Stimulated activated naive B cell treated with anti-CD40 and anti-IgM and Interleukin-4, amounts not matched to agents 10 μg/mL and 1 μg/mL and 100 μg/mL, for 72 hours (primary cell): ENCODE results near the gene HMSD.

Source experiments
- ATAC-seq, 2 donors: fragments of 150-1000 bp; cut with Tn5 transposase; replicated peaks; 2 replicates each; pipeline ENCODE4 v1.10.0; 2021; ENCODE audit warnings: moderate library complexity in 1 of 2
- DNase-seq: peaks from one replicate; pipeline ENCODE4 v3.0.0; 2021
- H3K27ac Mint-ChIP-seq: one replicate; pipeline ENCODE4 v1.8.0; 2022; ENCODE audit warnings: mild to moderate bottlenecking, mixed read lengths
- H3K27me3 Mint-ChIP-seq, 2 donors: one replicate each; pipeline ENCODE4 v1.8.0; 2022; ENCODE audit warnings: mixed read lengths in 2 of 2
- H3K36me3 Mint-ChIP-seq, 2 donors: one replicate each; pipeline ENCODE4 v1.8.0; 2022; ENCODE audit warnings: mixed read lengths in 2 of 2, mild to moderate bottlenecking in 1 of 2
- H3K4me1 Mint-ChIP-seq, 2 donors: one replicate each; pipeline ENCODE4 v1.8.0; 2022; ENCODE audit warnings: mixed read lengths in 2 of 2, mild to moderate bottlenecking in 1 of 2
- H3K4me3 Mint-ChIP-seq, 2 donors: one replicate each; pipeline ENCODE4 v1.8.0; 2022; ENCODE audit warnings: mild to moderate bottlenecking in 2 of 2, mixed read lengths in 2 of 2, moderate library complexity in 1 of 2
- H3K9me3 Mint-ChIP-seq, 2 donors: one replicate each; pipeline ENCODE4 v1.8.0; 2022; ENCODE audit warnings: mixed read lengths in 2 of 2, mild to moderate bottlenecking in 1 of 2

The HMSD gene

DNA sequence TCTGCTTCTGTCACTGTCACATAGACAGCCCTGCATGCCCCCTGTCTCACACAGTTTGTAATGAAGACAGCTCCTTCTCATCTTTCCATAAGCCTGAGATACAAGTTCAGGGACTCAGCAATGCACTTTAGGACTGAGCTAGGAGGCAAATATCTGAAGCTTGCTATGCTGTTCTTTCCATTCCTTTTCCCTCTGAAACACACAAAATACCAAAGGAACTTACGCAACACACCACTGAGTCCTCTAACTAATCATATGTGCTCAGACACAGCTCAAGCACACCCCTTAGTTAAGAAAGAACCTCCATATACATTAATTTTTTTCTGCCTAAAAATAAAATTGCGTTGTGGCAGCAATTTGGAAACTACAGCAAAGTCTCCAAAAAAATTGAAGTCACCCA lies 38.6 kb downstream of the HMSD start:
- Mint-ChIP-seq H3K9me3 (no peaks in the 10 kb centered on the region), H3K27me3 (no peaks in the 10 kb centered on the region), H3K27ac (no peak overlapping the region), H3K4me3 (no peak overlapping the region), H3K36me3 (peaks cover 14 to 23% of the 10 kb centered on the region in 2 donors), H3K4me1 (no peaks in the 10 kb centered on the region)
- DNase-seq: no peak
- no peak for ATAC-seq

DNA sequence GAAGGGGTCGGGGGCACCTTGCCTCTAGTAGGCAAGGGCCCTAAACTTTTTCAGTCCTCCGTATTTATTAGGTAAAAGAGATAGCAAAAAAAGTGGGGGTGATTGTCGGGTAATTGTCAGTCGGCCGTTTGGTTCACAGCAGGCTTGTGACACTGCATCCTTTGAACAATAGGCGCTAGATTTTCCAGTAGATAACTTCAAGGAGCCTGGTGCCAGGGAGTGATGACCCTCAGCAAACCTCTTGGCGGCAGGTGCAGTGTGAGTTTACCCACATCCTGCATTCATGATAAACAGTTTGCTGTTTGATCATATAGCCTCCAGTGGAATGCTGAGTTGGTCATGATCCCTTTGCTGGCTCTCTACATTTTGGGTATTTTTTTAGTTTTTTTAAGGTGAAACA lies 43.6 kb downstream of the HMSD start:
- no peaks in the 10 kb centered on the region for H3K27me3 Mint-ChIP-seq
- no peak overlapping the region for H3K27ac Mint-ChIP-seq
- no peak overlapping the region for H3K4me3 Mint-ChIP-seq

DNA sequence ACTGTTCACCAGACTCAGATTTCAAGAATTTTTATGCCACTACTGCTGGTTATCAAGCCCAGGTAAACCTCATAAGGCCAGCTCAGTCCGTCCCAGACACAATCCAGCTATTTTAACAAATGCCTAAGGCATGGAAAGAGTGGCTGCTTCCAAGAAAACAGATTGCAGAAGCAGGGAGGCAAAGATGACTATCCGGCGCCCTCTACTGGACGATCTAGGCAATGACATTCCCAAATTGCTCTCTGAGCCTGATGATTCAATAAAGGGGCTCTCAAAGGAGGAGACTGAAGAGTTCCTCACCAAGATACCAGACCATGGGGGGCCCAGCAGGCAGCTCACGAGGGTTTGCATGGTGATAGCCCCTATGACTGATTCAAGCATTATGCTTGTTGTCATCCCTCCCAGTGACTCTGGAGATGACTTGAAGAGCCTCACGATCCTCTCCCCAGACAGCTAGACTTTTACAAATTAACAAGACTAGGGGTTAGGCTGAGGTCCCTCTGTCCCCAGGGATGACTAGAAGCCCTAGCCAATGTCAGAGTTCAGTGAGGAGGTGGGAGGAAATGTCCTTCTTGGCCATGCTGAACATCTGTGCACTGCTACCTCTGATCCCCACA lies 45.8 kb downstream of the HMSD start:
- Mint-ChIP-seq H3K4me1 (no peaks in the 10 kb centered on the region), H3K36me3 (peaks cover 15 to 24% of the 10 kb centered on the region in 2 donors), H3K27ac (no peak overlapping the region), H3K4me3 (no peak overlapping the region), H3K27me3 (no peaks in the 10 kb centered on the region), H3K9me3 (peaks cover 7 to 9% of the 10 kb centered on the region in 2 donors)
- DNase-seq: peak; percentile 23
- ATAC-seq: peak in 1 of 2 donors; percentile 42

More for the DNA sequence above, 43.6 kb downstream of the HMSD start:
- H3K4me1 Mint-ChIP-seq: no peaks in the 10 kb centered on the region
- H3K9me3 Mint-ChIP-seq: peaks cover 7 to 9% of the 10 kb centered on the region in 2 donors
- peaks cover 15 to 25% of the 10 kb centered on the region in 2 donors for H3K36me3 Mint-ChIP-seq
- ATAC-seq (no peak), DNase-seq (no peak)

DNA sequence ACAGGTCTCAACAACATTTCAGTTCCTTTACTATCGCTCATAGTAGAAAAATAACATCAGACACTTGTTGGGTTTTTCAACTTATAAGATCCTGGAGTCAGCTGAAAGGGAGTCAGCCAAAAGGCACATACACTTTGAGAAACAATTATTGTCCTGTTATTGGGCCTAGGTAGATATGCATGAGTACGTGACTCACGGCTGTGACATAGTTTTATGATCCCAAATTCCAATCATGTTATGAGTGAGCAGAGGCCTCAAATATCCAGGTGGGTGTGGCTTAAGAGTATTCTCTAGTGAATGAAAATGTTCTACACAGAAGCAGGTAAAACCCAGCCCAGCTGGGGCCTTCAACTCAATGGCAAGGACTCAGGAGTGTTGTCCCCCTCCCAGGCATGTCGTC lies 47.9 kb downstream of the HMSD start:
- Mint-ChIP-seq H3K9me3 (peaks cover 7 to 9% of the 10 kb centered on the region in 2 donors), H3K4me1 (no peaks in the 10 kb centered on the region), H3K36me3 (peaks cover 15 to 18% of the 10 kb centered on the region in 2 donors), H3K4me3 (no peak overlapping the region), H3K27me3 (peaks cover 0 to 4% of the 10 kb centered on the region in 2 donors), H3K27ac (no peak overlapping the region)
- no peak for ATAC-seq
- DNase-seq: no peak

DNA sequence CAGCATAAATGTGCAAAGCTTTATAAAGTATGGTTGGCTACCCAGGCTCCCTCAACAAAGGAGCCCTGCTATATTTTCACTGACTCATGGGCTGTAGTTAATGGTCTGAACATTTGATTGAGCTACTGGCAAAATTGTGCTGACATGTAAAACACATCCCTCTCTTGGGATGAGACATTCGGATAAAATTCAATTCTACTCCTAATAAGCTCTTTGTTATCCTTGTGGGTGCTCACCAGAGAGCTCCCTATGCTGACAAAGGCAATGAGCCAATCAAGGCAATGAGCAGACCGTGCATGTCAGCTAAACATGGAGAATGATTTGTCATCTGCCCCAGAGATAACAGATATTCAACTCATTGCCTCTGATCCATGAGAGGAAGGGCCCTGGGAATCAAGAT lies 48.5 kb downstream of the HMSD start:
- Mint-ChIP-seq H3K9me3 (peaks cover 7 to 9% of the 10 kb centered on the region in 2 donors), H3K27ac (no peak overlapping the region), H3K4me3 (no peak overlapping the region), H3K36me3 (peaks cover 13 to 18% of the 10 kb centered on the region in 2 donors), H3K4me1 (no peaks in the 10 kb centered on the region), H3K27me3 (peaks cover 0 to 8% of the 10 kb centered on the region in 2 donors)
- DNase-seq (no peak), ATAC-seq (no peak)

DNA sequence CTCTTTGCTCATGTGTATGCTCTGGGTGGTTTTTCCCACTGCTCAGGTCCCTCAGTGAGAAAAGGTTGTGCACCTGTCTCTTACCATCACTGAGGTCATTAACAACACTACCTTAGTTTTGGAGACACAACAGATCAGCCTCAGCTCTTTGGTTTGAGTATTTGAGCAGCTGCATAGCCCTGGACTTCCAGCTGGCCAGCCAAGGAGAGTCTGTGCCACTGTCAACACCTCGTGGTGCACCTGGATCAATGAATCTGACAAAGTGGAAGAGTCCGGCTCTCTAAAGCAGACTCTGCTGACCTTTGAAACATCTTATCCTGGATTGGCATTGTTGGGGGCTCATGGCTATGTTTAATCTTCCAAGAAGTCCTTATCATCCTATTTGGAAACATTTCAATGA lies 50.8 kb downstream of the HMSD start:
- Mint-ChIP-seq H3K36me3 (peaks cover 14 to 17% of the 10 kb centered on the region in 2 donors), H3K4me1 (no peaks in the 10 kb centered on the region), H3K4me3 (no peak overlapping the region), H3K27ac (no peak overlapping the region), H3K27me3 (peaks cover 9 to 16% of the 10 kb centered on the region in 2 donors), H3K9me3 (peaks cover 8 to 14% of the 10 kb centered on the region in 2 donors)
- DNase-seq (no peak), ATAC-seq (no peak)

DNA sequence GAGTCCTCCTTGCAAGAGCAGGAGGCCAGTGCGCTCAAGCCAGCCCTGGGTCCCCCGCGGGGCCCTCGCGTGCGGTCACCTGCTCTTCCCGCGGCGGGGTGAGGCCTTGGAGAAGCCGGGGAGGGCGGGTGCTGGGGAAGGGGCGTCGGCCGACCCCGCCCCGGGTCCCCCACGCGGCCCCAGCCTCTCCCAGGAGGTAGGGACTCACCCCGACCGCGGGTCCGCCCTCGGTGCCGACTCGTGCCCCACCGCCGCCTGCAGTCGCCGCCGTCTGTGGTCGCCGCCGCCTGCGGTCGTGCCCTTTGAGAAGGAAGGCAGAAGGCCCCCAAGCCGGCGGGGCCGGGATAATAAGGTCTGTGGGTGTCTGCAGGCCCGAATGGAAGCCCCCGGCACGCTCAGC lies 53.5 kb downstream of the HMSD start:
- H3K4me3 Mint-ChIP-seq: no peak overlapping the region
- no peak for ATAC-seq

DNA sequence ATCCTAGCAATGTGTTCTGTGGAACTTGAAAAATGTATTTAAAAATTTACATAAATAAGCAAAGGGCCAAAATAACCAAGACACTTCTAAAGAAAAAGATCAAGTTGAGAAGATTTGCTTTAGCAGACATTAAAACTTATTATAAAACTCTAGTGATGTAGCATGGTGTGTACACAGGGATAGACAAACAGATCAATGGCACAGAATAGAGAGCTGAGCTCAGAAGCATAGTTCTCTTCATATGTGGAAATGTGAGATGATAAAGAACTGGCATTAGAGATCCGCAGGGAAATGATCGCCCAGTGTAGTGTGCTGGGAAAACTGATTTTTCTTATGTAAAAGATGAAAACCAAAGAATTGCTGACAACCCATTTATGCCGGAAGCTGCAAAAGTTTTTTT lies 60.2 kb downstream of the HMSD start:
- H3K27ac Mint-ChIP-seq: no peak overlapping the region

More for the DNA sequence above, 53.5 kb downstream of the HMSD start:
- Mint-ChIP-seq H3K27ac (no peak overlapping the region), H3K4me1 (no peaks in the 10 kb centered on the region), H3K36me3 (peaks cover 4 to 16% of the 10 kb centered on the region in 2 donors), H3K27me3 (peaks cover 9 to 16% of the 10 kb centered on the region in 2 donors), H3K9me3 (peaks cover 0 to 7% of the 10 kb centered on the region in 2 donors)
- DNase-seq: no peak

More for the DNA sequence above, 60.2 kb downstream of the HMSD start:
- Mint-ChIP-seq H3K9me3 (no peaks in the 10 kb centered on the region), H3K27me3 (no peaks in the 10 kb centered on the region), H3K36me3 (peaks cover 0 to 7% of the 10 kb centered on the region in 2 donors), H3K4me3 (no peak overlapping the region), H3K4me1 (no peaks in the 10 kb centered on the region)
- DNase-seq (no peak), ATAC-seq (no peak)
